ENCODE data around the gene ACTL6B.
A peak's percentile ranks its signal among the peaks of the same experiment; 100 is the strongest.

Gene ACTL6B

DNA sequence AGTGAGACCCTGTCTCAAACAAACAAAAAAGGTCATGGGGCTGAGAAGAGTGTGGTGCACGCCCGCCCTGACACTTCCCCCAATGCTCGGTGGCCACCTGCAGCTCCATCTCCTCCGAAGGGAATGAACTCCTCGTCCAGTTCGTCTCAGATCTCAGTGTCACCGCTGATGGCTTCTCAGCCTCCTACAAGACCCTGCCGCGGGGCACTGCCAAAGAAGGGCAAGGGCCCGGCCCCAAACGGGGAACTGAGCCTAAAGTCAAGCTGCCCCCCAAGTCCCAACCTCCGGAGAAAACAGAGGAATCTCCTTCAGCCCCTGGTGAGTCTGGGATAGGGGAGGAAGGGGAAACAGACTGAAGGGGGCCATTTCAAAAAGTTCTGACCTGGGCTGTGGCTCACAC lies 49.9 kb downstream of the ACTL6B start:
- Mint-ChIP-seq H3K36me3 (no peaks in the 10 kb centered on the region), H3K9me3 (no peaks in the 10 kb centered on the region), H3K4me1 (peaks cover 35% of the 10 kb centered on the region), H3K4me3 (peak overlapping the region; percentile 87), H3K27ac (no peak overlapping the region)
- DNase-seq (ENCODE audit: low spot score in 2 of 2) (no peak), ATAC-seq (no peak)

DNA sequence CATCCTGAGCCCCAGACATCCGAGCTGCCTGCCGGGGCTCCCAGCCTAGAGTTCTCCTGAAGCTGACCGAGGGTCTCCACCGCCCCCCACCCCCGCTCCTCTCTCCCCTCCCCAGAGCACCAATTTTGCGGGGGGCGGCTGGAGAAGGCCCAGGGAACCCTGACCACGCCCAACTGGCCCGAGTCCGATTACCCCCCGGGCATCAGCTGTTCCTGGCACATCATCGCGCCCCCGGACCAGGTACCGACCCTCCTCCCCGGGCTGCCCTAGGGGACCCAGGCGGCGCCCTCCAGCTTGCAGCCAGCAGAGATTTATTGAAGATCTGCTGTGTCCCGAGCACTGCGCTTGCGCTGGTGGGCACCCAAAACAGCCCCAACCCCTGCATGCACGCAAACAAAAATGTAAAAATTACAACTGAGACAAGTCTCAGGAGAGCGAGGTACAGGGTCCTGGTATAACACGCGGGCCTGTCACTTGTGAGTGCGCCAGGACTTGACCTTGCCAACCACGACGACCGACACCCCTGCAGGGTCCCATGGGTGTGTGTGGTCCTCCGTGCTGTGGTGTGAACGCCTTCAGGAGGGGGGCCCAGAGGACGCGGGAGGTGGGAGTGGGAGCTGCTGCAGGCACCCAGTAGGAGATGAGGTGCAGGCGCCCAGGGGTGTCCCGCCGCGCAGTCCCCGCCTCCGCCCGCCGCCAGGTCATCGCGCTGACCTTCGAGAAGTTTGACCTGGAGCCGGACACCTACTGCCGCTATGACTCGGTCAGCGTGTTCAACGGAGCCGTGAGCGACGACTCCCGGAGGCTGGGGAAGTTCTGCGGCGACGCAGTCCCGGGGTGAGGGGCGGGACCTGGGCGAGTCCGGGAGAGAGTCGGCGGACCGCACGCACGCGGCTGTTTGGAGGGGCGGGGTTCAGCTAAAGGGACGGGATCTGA lies 51.0 kb downstream of the ACTL6B start:
- peak overlapping the region; percentile 70 for H3K27ac Mint-ChIP-seq

DNA sequence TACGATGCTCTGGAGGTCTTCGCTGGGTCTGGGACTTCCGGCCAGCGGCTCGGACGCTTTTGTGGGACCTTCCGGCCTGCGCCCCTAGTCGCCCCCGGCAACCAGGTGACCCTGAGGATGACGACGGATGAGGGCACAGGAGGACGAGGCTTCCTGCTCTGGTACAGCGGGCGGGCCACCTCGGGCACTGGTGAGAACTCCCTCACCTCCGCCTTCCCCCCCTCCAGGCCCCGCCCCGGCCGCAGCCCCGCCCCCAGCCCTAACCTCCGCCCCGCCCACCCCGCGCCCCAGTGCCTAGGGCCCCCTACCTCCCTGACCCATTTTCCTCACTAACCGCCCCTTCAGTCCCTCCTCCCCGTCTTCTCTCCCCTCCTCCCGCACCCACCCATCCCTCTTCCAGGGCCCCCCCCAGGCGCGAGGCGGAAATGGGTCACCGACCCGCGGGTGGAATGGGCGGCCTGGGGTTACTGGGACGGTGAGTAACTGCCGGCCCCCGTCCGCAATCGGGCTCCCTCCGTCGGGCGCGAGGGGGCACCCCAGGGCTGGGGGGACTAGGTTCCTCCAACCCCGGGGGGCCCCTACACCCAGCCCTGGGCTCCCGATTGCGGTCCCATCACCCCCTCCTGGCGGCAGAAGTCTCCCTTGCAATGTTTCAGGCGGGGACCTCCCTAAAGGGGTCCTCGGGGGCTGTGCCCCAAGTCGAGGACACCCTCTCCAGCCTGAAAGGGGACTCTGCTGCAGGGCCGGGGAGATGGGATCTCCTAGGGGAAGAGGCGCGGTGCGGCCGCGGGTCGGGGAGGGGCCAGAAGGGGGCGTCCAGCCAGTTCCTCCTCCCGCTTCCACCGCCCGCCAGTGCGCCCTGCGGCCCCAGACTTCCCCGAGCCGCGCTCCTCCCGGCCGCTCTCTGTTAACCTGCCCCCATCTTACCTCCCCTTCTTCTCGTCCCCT lies 51.9 kb downstream of the ACTL6B start:
- no peaks in the 10 kb centered on the region for H3K9me3 Mint-ChIP-seq
- H3K4me1 Mint-ChIP-seq, result peaks cover 30% of the 10 kb centered on the region
- H3K36me3 Mint-ChIP-seq, result no peaks in the 10 kb centered on the region
- H3K4me3 Mint-ChIP-seq, result peak overlapping the region; percentile 87
- DNase-seq (ENCODE audit: low spot score in 2 of 2) (peak; percentile 78 to 94), ATAC-seq (peak; percentile 80)
- peak overlapping the region; percentile 93 for H3K27ac Mint-ChIP-seq

More for the DNA sequence above, 51.0 kb downstream of the ACTL6B start:
- Mint-ChIP-seq H3K4me3 (peak overlapping the region; percentile 87), H3K36me3 (no peaks in the 10 kb centered on the region), H3K9me3 (no peaks in the 10 kb centered on the region), H3K4me1 (peaks cover 30% of the 10 kb centered on the region)
- peak; percentile 25 to 68 for DNase-seq (ENCODE audit: low spot score in 2 of 2)
- ATAC-seq, result peak; percentile 9

DNA sequence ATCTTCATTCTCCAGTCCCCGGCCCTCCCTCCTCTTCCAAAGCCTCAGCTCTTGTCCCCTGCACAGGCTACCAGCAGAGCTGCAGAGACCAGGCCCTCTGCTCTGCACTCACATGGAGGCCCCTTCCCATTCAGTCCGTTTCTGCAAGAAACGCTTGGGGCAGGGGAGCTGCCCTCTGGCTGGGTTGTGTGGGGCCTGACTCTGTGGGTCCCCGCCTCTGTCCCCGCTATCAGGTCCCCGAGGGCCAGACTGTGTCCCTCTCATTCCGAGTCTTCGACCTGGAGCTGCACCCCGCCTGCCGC lies 52.6 kb downstream of the ACTL6B start:
- peak; percentile 2 for ATAC-seq
- no peaks in the 10 kb centered on the region for H3K36me3 Mint-ChIP-seq
- no peaks in the 10 kb centered on the region for H3K9me3 Mint-ChIP-seq
- H3K4me3 Mint-ChIP-seq, result peak overlapping the region; percentile 87
- H3K4me1 Mint-ChIP-seq, result peaks cover 30% of the 10 kb centered on the region
- DNase-seq (ENCODE audit: low spot score in 2 of 2), result no peak
- peak overlapping the region; percentile 93 for H3K27ac Mint-ChIP-seq

DNA sequence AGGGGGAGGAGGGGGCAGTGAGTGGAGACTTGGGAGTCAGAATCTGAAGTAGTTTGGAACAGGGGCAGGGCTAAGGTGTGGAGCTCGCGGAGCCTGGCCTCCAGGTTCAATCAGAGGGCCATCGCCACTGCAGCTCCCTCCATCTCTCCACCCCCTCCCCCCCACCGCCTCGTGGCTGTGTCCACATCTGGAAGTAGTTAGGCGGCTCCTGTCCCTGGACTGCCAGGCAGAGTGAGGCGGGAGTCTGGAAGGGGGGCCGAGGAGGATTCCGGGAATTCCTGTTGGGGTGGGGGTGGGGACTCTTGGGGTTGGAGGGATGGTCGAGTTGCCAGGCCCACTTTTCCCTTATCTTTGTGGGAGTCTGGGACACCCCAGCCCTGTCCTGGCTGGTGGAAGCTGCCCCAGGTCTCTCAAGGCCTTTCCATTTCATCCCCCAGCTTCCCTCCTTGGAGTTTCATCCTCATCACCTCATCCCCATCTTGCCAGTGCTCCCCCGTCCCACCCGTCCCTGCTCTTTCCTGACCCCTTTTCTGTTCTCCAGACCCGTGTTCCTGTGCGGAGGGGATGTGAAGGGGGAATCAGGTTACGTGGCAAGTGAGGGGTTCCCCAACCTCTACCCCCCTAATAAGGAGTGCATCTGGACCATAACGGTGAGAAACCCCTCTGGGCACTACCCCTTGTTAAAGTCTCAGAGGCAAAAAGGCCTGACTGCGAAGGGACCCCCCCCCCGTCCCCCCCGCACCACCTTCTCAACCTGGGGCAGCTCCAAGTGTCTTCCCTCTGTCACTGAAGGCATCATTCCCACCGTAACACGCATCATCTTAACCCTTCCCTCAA lies 53.1 kb downstream of the ACTL6B start:
- ATAC-seq, result no peak
- no peak for DNase-seq (ENCODE audit: low spot score in 2 of 2)
- Mint-ChIP-seq H3K36me3 (no peaks in the 10 kb centered on the region), H3K4me1 (peaks cover 36% of the 10 kb centered on the region), H3K4me3 (peak overlapping the region; percentile 87), H3K27ac (peak overlapping the region; percentile 93), H3K9me3 (no peaks in the 10 kb centered on the region)

DNA sequence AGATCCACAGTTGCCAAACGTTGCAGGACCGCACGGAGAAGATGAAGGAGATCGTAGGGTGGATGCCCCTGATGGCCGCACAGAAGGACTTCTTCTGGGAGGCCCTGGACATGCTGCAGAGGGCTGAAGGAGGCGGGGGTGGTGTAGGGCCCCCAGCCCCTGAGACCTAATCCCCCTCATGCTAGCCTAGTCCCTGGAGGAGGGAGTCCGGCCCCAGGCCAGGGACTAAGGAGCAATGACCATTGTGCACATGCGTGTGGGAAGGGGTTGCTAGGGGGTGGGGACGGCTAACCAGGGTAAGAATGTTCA lies 55.6 kb downstream of the ACTL6B start:
- ATAC-seq, result no peak
- H3K4me3 Mint-ChIP-seq, result no peak overlapping the region
- no peak for DNase-seq (ENCODE audit: low spot score in 2 of 2)
- H3K9me3 Mint-ChIP-seq, result no peaks in the 10 kb centered on the region
- H3K4me1 Mint-ChIP-seq, result peaks cover 23% of the 10 kb centered on the region
- H3K27ac Mint-ChIP-seq, result no peak overlapping the region
- H3K36me3 Mint-ChIP-seq, result no peaks in the 10 kb centered on the region

DNA sequence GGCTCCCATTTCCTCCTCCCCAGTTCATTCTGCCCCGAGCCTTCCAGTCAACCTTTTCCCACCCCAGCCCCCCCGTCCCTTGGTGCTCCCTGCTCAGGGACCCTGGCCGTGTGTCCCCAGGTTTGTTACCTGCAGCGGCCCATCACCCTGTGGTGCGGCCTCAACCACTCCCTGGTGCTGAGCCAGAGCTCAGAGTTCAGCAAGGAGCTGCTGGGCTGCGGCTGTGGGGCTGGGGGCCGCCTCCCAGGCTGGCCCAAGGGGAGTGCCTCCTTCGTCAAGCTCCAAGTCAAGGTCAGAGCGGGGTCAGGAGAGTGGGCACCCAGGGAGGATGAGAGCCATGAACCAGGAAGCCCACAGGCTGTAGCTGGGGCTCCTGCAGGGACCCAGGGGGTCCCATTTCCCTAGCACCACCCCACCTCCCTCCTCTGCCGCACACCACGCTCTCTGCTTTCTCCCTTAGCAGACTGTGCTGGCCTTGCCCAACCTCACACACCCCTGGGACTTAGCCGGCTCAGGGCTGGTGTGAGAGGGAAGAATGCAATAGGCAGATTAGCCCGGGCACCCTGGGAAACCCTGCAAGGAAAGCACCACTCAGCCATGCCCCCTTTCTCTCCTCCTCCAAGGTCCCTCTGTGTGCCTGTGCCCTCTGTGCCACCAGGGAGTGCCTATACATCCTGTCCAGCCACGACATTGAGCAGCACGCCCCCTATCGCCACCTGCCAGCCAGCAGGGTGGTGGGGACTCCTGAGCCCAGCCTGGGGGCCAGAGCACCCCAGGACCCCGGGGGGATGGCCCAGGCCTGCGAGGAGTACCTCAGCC lies 56.1 kb downstream of the ACTL6B start:
- H3K4me1 Mint-ChIP-seq, result peaks cover 17% of the 10 kb centered on the region
- DNase-seq (ENCODE audit: low spot score in 2 of 2), result no peak
- no peaks in the 10 kb centered on the region for H3K36me3 Mint-ChIP-seq
- H3K4me3 Mint-ChIP-seq, result no peak overlapping the region
- no peak overlapping the region for H3K27ac Mint-ChIP-seq
- no peak for ATAC-seq
- H3K9me3 Mint-ChIP-seq, result no peaks in the 10 kb centered on the region

DNA sequence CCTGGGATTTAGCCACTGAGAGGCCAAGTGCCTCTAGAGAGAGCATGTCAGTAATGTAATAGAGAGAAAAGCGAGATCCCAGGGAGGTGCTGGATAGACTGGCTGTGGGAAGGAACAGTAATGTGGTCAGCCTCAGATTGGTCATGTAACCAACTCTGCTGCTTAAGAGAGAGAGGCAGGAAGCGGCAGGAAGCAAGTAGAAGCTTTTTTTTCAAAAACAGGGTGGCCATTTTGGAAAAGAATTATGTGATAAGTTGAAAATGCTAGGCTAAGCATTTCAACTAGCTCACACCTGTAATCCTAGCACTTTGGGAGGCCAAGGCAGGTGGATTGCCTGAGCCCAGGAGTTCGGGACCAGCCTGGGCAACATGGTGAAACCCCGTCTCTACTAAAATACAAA lies 57.8 kb downstream of the ACTL6B start:
- Mint-ChIP-seq H3K4me1 (peaks cover 6% of the 10 kb centered on the region), H3K36me3 (no peaks in the 10 kb centered on the region), H3K27ac (peak overlapping the region; percentile 59), H3K4me3 (no peak overlapping the region), H3K9me3 (no peaks in the 10 kb centered on the region)
- ATAC-seq (no peak), DNase-seq (ENCODE audit: low spot score in 2 of 2) (no peak)

DNA sequence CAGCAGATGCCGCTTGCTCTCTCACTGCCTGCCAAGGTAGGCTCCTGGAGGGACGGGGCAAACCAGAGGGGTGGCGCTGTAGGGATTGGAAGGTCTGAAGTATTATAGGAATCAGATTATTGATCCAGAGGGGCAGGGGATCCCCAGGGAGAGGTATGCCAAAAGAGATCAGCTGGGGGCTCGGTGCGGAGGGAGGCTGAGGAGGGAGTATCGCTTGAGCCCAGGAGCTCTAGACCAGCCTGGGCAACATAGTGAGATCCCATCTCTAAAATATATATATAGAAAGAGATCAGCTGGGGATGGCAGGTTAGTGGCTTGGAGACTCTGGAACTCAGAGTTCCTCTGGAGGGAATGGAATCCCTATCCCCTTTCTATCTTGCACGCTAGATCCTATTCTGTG lies 61.1 kb downstream of the ACTL6B start:
- no peaks in the 10 kb centered on the region for H3K36me3 Mint-ChIP-seq
- DNase-seq (ENCODE audit: low spot score in 2 of 2) (no peak), ATAC-seq (no peak)
- H3K27ac Mint-ChIP-seq, result no peak overlapping the region
- no peak overlapping the region for H3K4me3 Mint-ChIP-seq
- H3K4me1 Mint-ChIP-seq, result peaks cover 6% of the 10 kb centered on the region
- H3K9me3 Mint-ChIP-seq, result no peaks in the 10 kb centered on the region
